K562 (cell line): ENCODE measurements around the gene TJP3. TPM values are rescaled to one million over a fixed set of nuclear protein-coding genes. Genes with fewer than 3 reads are reported as not detected.
A peak's percentile ranks its signal among the peaks of the same experiment; 100 is the strongest.

Experiments
- CHD1 ChIP-seq: fragments of 200-600 bp; sonication (generic); IDR thresholded peaks from one replicate; pipeline ENCODE4 v1.6.1; 2012; ENCODE audit warnings: mild to moderate bottlenecking, moderate library complexity, low read length, inconsistent platforms
- CTCFL ChIP-seq: IDR thresholded peaks from 2 replicates; pipeline ENCODE4 v1.6.1; 2011; ENCODE audit warnings: borderline replicate concordance, low read depth, mild to moderate bottlenecking, moderate library complexity, low read length; ENCODE audit not compliant: insufficient read depth, poor library complexity, severe bottlenecking
- ETV6 ChIP-seq, 3 experiments: fragments of 150-350 bp in 1 of 3; sonication (generic) in 1 of 3; formaldehyde crosslinking in 1 of 3; IDR thresholded peaks; 2 replicates each; pipeline versions ENCODE4 v1.6.1 to v1.8.0; 2014 to 2022; ENCODE audit warnings: borderline replicate concordance in 2 of 3, low read depth in 2 of 3, antibody characterized with exemption in 1 of 3, low read length in 1 of 3, mild to moderate bottlenecking in 1 of 3, missing genetic modification reagents in 1 of 3
- FOS ChIP-seq: IDR thresholded peaks from 3 replicates; pipeline ENCODE4 v1.6.1; 2011; ENCODE audit not compliant: insufficient read length; ENCODE audit errors: extremely low read depth
- MTA2 ChIP-seq: fragments of 450-650 bp; IDR thresholded peaks from 2 replicates; pipeline ENCODE4 v1.6.1; 2016; ENCODE audit warnings: low read depth
- OTX1 ChIP-seq: fragments of 450-650 bp; formaldehyde crosslinking; IDR thresholded peaks from 2 replicates; pipeline ENCODE4 v1.4.0; 2022; ENCODE audit warnings: mild to moderate bottlenecking
- RBM39 ChIP-seq: fragments of 200-400 bp; formaldehyde crosslinking; optimal IDR thresholded peaks from 2 replicates; pipeline ENCODE3; 2018; ENCODE audit warnings: low read depth, low read length
- SMC3 ChIP-seq: conservative IDR thresholded peaks from 2 replicates; pipeline ENCODE4 v1.6.1; 2011; ENCODE audit warnings: low read depth, low read length, improper control_type of control experiment; ENCODE audit not compliant: insufficient read depth
- THAP12 ChIP-seq: fragments of 250-450 bp; sonication (Bioruptor Pico); IDR thresholded peaks from 2 replicates; pipeline ENCODE4 v1.9.0; 2021; ENCODE audit warnings: mild to moderate bottlenecking, inconsistent platforms
- THRA ChIP-seq: fragments of 450-650 bp; IDR thresholded peaks from 2 replicates; pipeline ENCODE4 v1.6.1; 2017; ENCODE audit warnings: mild to moderate bottlenecking, moderate library complexity
- THRAP3 ChIP-seq: fragments of 450-650 bp; IDR thresholded peaks from 2 replicates; pipeline ENCODE4 v1.6.1; 2016; ENCODE audit warnings: mild to moderate bottlenecking, inconsistent platforms, borderline replicate concordance
- USF1 ChIP-seq: sonication (generic); formaldehyde crosslinking; IDR thresholded peaks from 2 replicates; pipeline ENCODE4 v1.9.0; 2022; ENCODE audit warnings: mild to moderate bottlenecking, missing genetic modification reagents
- ZNF134 ChIP-seq: fragments of 250-450 bp; sonication (Bioruptor Pico); conservative IDR thresholded peaks from 2 replicates; pipeline ENCODE4 v1.4.0; 2020
- polyA plus RNA-seq, 8 experiments: library from polyadenylated mRNA; depleted of rRNA in 4 of 8; stranded (reverse) in 5 of 8; unstranded in 3 of 8; fragments of >200 nt; fragmentation: Nextera tagmentation in 2 of 8; fragmentation: Illumina TruSeq in 1 of 8; extraction: Ambion mirVana in 2 of 8; extraction: Trizol in 1 of 8; gene quantifications; 2 replicates each; pipeline versions ENCODE4 v1.2.1 to v1.2.3, GENCODE V29; 2011 to 2014; ENCODE audit warnings: inconsistent platforms in 1 of 8, missing spikeins in 1 of 8
- total RNA-seq, 7 experiments: library from RNA; depleted of rRNA in 6 of 7; stranded (reverse); fragments of >200 nt in 6 of 7; fragmentation: Illumina TruSeq in 2 of 7; extraction: Trizol in 2 of 7; gene quantifications; 2 replicates each; pipeline versions ENCODE4 v1.2.1 to v1.2.3, GENCODE V29; 2011 to 2021; ENCODE audit warnings: low replicate concordance in 1 of 7
- TF ChIP-seq, protein P1 (sequence below): fragments of 250-450 bp; sonication (Bioruptor Pico); IDR thresholded peaks from 2 replicates; pipeline ENCODE4 v1.9.0; 2021; ENCODE audit warnings: mild to moderate bottlenecking
- TF ChIP-seq, protein P2 (sequence below): sonication (generic); formaldehyde crosslinking; IDR thresholded peaks from 2 replicates; pipeline ENCODE4 v1.8.0; 2023; ENCODE audit warnings: mild to moderate bottlenecking, missing genetic modification reagents

TJP3 gene
- total and polyA plus RNA-seq, 9 of the 15 experiments (the other 6 are each of a cell fraction or from before 2014, with no cell fraction given): 0.11 to 2.4 (median 0.57) TPM; not detected in 1

- TF ChIP-seq THAP12 (CRISPR knock-in tag): no peak
- TF ChIP-seq ZNF134: no peak
- TF ChIP-seq, protein P1, sequence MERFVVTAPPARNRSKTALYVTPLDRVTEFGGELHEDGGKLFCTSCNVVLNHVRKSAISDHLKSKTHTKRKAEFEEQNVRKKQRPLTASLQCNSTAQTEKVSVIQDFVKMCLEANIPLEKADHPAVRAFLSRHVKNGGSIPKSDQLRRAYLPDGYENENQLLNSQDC (CRISPR knock-in tag): no peak; the same call in 1 of the 2 replicates
- no peak for TF ChIP-seq OTX1 (CRISPR knock-in tag)
- TF ChIP-seq MTA2: no peak; the same call in 1 of the 2 replicates
- TF ChIP-seq, protein P2, sequence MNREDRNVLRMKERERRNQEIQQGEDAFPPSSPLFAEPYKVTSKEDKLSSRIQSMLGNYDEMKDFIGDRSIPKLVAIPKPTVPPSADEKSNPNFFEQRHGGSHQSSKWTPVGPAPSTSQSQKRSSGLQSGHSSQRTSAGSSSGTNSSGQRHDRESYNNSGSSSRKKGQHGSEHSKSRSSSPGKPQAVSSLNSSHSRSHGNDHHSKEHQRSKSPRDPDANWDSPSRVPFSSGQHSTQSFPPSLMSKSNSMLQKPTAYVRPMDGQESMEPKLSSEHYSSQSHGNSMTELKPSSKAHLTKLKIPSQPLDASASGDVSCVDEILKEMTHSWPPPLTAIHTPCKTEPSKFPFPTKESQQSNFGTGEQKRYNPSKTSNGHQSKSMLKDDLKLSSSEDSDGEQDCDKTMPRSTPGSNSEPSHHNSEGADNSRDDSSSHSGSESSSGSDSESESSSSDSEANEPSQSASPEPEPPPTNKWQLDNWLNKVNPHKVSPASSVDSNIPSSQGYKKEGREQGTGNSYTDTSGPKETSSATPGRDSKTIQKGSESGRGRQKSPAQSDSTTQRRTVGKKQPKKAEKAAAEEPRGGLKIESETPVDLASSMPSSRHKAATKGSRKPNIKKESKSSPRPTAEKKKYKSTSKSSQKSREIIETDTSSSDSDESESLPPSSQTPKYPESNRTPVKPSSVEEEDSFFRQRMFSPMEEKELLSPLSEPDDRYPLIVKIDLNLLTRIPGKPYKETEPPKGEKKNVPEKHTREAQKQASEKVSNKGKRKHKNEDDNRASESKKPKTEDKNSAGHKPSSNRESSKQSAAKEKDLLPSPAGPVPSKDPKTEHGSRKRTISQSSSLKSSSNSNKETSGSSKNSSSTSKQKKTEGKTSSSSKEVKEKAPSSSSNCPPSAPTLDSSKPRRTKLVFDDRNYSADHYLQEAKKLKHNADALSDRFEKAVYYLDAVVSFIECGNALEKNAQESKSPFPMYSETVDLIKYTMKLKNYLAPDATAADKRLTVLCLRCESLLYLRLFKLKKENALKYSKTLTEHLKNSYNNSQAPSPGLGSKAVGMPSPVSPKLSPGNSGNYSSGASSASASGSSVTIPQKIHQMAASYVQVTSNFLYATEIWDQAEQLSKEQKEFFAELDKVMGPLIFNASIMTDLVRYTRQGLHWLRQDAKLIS (CRISPR knock-in tag): 0 out of 2 replicates have a peak, but pooled peaks have one; percentile 87
- TF ChIP-seq CHD1: no peak
- TF ChIP-seq FOS: no peak
- TF ChIP-seq RBM39: no peak
- TF ChIP-seq THRAP3: peak; percentile 92; the same call in 1 of the 2 replicates
- peak; percentile 8; the same call in 1 of the 2 replicates for TF ChIP-seq SMC3
- TF ChIP-seq THRA: no peak
- TF ChIP-seq CTCFL: no peak
- TF ChIP-seq USF1 (CRISPR knock-in tag): no peak
- TF ChIP-seq ETV6 (IDR thresholded peaks at IDR 0.05; ENCODE audit: borderline replicate concordance in 1 of 2, low read depth in 2 of 2, low read length in 1 of 2): no peak
- TF ChIP-seq ETV6 (CRISPR knock-in tag; IDR thresholded peaks at IDR 0.05; ENCODE audit: borderline replicate concordance): no peak
Measured at GRCh38 chr19:3721131-3721886, 13.1 kb downstream of the TJP3 start (continued).
